Lower leg skin (tissue), 3 donors: Measurements from ENCODE around the gene SVOPL.

Experiments used
- CTCF ChIP-seq, 3 donors: fragments of 450-650 bp; IDR thresholded peaks; one replicate each; pipeline ENCODE4 v1.5.1; 2016; ENCODE audit warnings: antibody characterized with exemption in 3 of 3, mild to moderate bottlenecking in 3 of 3, moderate library complexity in 2 of 3
- POLR2A ChIP-seq, 2 donors: fragments of 450-650 bp; IDR thresholded peaks; one replicate each; pipeline ENCODE4 v1.6.1; 2016 to 2017; ENCODE audit warnings: antibody characterized with exemption in 2 of 2, mild to moderate bottlenecking in 1 of 2, moderate library complexity in 1 of 2

DNA sequence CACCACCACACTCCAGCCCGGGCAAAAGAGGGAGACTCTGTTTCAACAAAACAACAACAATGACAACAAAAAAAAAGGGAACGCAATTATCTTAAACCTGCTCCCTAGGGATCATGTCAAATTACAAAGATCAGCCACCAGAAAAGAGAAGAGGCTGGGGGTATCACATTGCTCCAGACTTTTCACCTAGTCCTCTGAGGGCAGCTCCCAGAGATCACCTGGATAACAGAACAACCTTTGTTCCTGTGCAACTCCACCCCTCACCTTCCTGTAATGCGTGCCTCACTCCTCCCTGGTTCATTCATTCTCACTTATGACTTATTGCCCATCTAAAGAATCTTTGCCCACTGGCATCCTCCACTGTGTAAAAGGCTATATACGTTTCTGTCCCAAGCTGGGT, 31.8 kb downstream of the SVOPL start:
- no peak for TF ChIP-seq CTCF (IDR thresholded peaks at IDR 0.05)
- TF ChIP-seq POLR2A (IDR thresholded peaks at IDR 0.05) = no peak
